Measurements from ENCODE around the gene SNAPC5. TPM values are rescaled to one million over a fixed set of nuclear protein-coding genes. Genes with fewer than 3 reads are reported as not detected.
"Not testable (repeated sequence)": the region's sequence is repeated elsewhere in the genome, so short reads cannot be mapped to it uniquely, and the experiment has no call there.

SNAPC5 gene
- total RNA-seq, 1 donor from 2014 or later: 16.3 TPM

GRCh38 chr15:66461294-66461693, 36.3 kb downstream of the SNAPC5 start:
- not testable (repeated sequence) for ATAC-seq; DNase-seq (ENCODE audit: low spot score)

- DNase-seq (ENCODE audit: low spot score) (no peak), ATAC-seq (no peak)
These were observed 37.5 kb downstream of the SNAPC5 start for GRCh38 chr15:66459818-66460615.

- no peak for DNase-seq (ENCODE audit: low spot score)
- no peak for ATAC-seq
These were observed 41.4 kb downstream of the SNAPC5 start for GRCh38 chr15:66456211-66456610.

- no peak for DNase-seq (ENCODE audit: low spot score)
- ATAC-seq: no peak
These were observed 43.4 kb downstream of the SNAPC5 start for GRCh38 chr15:66454143-66454542.

GRCh38 chr15:66452971-66453580, 44.5 kb downstream of the SNAPC5 start:
- ATAC-seq (peak; percentile 91), DNase-seq (ENCODE audit: low spot score) (peak; percentile 50)

GRCh38 chr15:66452420-66452819, 45.1 kb downstream of the SNAPC5 start:
- ATAC-seq (peak; percentile 19), DNase-seq (ENCODE audit: low spot score) (no peak)

Other genes starting within 250 kb of the SNAPC5 start
- not detected for gene MEGF11, start 244.0 kb downstream of the SNAPC5 start, total RNA-seq
- gene DIS3L, start 204.2 kb downstream of the SNAPC5 start, total RNA-seq: 27.2 TPM
- 2.5 TPM for gene TIPIN, start 141.1 kb downstream of the SNAPC5 start, total RNA-seq
- gene MAP2K1, start 110.8 kb downstream of the SNAPC5 start, total RNA-seq: 73.8 TPM
- gene RPL4, start 7.1 kb upstream of the SNAPC5 start, total RNA-seq: 753 TPM
- gene ZWILCH, start 7.6 kb upstream of the SNAPC5 start, total RNA-seq: 3.3 TPM
- gene LCTL, start 68.2 kb upstream of the SNAPC5 start, total RNA-seq: not detected
- 16.2 TPM for gene SMAD6, start 204.5 kb upstream of the SNAPC5 start, total RNA-seq

Data from left lobe of liver (tissue), 2 donors.